Activated naive CD8-positive, alpha-beta T cell treated with anti-CD3 and anti-CD28 coated beads, Interleukin-2, amount 10 ng/mL, durations not matched to agents 7 days and 5 days (primary cell): ENCODE results near the gene C11orf98. TPM values are rescaled to one million over a fixed set of nuclear protein-coding genes. Genes with fewer than 3 reads are reported as not detected.

ENCODE experiments used
- ATAC-seq: fragments of 150-1000 bp; cut with Tn5 transposase; one replicate; pipeline ENCODE4 v1.10.0; 2021; ENCODE audit warnings: low read depth, moderate library complexity
- POLR2A ChIA-PET: fragments of 350-600 bp; sonication (Branson Sonifier 250); formaldehyde crosslinking; loops from one replicate; lab custom pipeline; 2021; ENCODE audit warnings: antibody characterized with exemption; lab: Charles Lee
- DNase-seq: peaks from one replicate; pipeline ENCODE4 v3.0.0; 2021
- H3K27ac Mint-ChIP-seq: one replicate; pipeline ENCODE4 v1.8.0; 2022; ENCODE audit warnings: mild to moderate bottlenecking, mixed read lengths
- H3K27me3 Mint-ChIP-seq: one replicate; pipeline ENCODE4 v1.8.0; 2022; ENCODE audit warnings: mild to moderate bottlenecking, moderate library complexity, mixed read lengths
- H3K36me3 Mint-ChIP-seq: one replicate; pipeline ENCODE4 v1.8.0; 2021; ENCODE audit warnings: mild to moderate bottlenecking, mixed read lengths
- H3K4me1 Mint-ChIP-seq: one replicate; pipeline ENCODE4 v1.8.0; 2021; ENCODE audit warnings: mixed read lengths
- H3K4me3 Mint-ChIP-seq: one replicate; pipeline ENCODE4 v1.8.0; 2022; ENCODE audit warnings: mild to moderate bottlenecking, moderate library complexity, mixed read lengths
- H3K9me3 Mint-ChIP-seq: one replicate; pipeline ENCODE4 v1.8.0; 2021; ENCODE audit warnings: mixed read lengths
- total RNA-seq, 2 experiments: library from RNA; stranded (reverse); gene quantifications; one replicate each; pipeline ENCODE4 v1.2.3, GENCODE V29; 2021

Gene C11orf98
- total RNA-seq, 2 experiments from 2014 or later: 99.9 to 104 TPM

DNA sequence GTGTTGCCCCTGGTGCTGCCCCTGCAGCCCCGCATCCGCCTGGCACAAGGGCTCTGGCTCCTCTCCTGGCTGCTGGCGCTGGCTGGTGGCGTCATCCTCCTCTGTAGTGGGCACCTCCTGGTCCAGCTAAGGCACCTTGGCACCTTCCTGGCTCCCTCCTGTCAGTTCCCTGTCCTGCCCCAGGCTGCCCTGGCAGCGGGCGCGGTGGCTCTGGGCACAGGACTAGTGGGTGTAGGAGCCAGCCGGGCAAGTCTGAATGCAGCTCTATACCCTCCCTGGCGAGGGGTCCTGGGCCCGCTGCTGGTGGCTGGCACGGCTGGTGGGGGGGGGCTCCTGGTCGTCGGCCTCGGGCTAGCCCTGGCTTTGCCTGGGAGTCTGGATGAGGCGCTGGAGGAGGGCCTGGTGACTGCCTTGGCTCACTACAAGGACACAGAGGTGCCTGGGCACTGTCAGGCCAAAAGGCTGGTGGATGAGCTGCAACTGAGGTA lies 51.7 kb downstream of the C11orf98 start:
- POLR2A ChIA-PET: interaction anchor here (1.2 to 5.0 kb wide), 11 partner anchors 8 to 103 kb away, joined by 3 to 50 read pairs (median 8); partner anchors contain the start of genes B3GAT3, C11orf98, CSKMT and GANAB
- Mint-ChIP-seq H3K4me3 (peak overlapping the region; percentile 60), H3K27me3 (no peaks in the 10 kb centered on the region), H3K27ac (peak overlapping the region; percentile 79), H3K36me3 (peaks cover 11% of the 10 kb centered on the region), H3K4me1 (peaks cover 37% of the 10 kb centered on the region), H3K9me3 (no peaks in the 10 kb centered on the region)
- no peak for DNase-seq
- no peak for ATAC-seq

Other genes with a start within 250 kb of the C11orf98 start
- gene SCGB1A1, start 246.2 kb downstream of the C11orf98 start, total RNA-seq: not detected
- 100 to 1,000 TPM; 278 to 344 TPM for gene AHNAK, start 118.4 kb downstream of the C11orf98 start, total RNA-seq
- gene EEF1G, start 91.3 kb downstream of the C11orf98 start, total RNA-seq: 1,000 to 10,000 TPM; 1,132 to 1,152 TPM
- gene TUT1, start 73.7 kb downstream of the C11orf98 start, total RNA-seq: 10 to 100 TPM; 27.2 to 38.2 TPM
- gene MTA2, start 63.3 kb downstream of the C11orf98 start, total RNA-seq: 100 to 1,000 TPM; 231 to 233 TPM
- gene EML3, start 52.4 kb downstream of the C11orf98 start, total RNA-seq: 100 to 1,000 TPM; 183 to 185 TPM
- 1 to 10 TPM; 1.4 to 2.4 TPM for gene ROM1, start 52.0 kb downstream of the C11orf98 start, total RNA-seq
- gene B3GAT3, start 43.2 kb downstream of the C11orf98 start, total RNA-seq: 10 to 100 TPM; 76.1 to 87.0 TPM
- 100 to 1,000 TPM; 291 to 300 TPM for gene GANAB, start 18.6 kb downstream of the C11orf98 start, total RNA-seq
- gene INTS5, start 11.9 kb downstream of the C11orf98 start, total RNA-seq: 10 to 100 TPM; 30.1 to 30.2 TPM
- gene CSKMT, start 102 bp upstream of the C11orf98 start, total RNA-seq: 10 to 100 TPM; 23.3 to 27.3 TPM
- 1 to 10 TPM; 6.7 to 6.8 TPM for gene UQCC3, start 6.5 kb upstream of the C11orf98 start, total RNA-seq
- gene LBHD1, start 7.1 kb upstream of the C11orf98 start, total RNA-seq: 10 to 100 TPM; 23.5 to 23.6 TPM
- gene UBXN1, start 13.9 kb upstream of the C11orf98 start, total RNA-seq: 100 to 1,000 TPM; 135 to 136 TPM
- under 1 TPM; 0.19 to 0.23 TPM for gene LRRN4CL, start 24.3 kb upstream of the C11orf98 start, total RNA-seq
- gene BSCL2, start 42.2 kb upstream of the C11orf98 start, total RNA-seq: 10 to 100 TPM; 29.9 to 39.4 TPM
- gene GNG3, start 42.5 kb upstream of the C11orf98 start, total RNA-seq: not detected
- 10 to 100 TPM; 67.9 to 72.5 TPM for gene HNRNPUL2, start 62.2 kb upstream of the C11orf98 start, total RNA-seq
- 10 to 100 TPM; 49.5 to 56.4 TPM for gene TTC9C, start 63.3 kb upstream of the C11orf98 start, total RNA-seq
- gene ZBTB3, start 89.0 kb upstream of the C11orf98 start, total RNA-seq: 10 to 100 TPM; 14.0 to 17.1 TPM
- gene POLR2G, start 96.4 kb upstream of the C11orf98 start, total RNA-seq: 10 to 100 TPM; 79.1 to 84.6 TPM
- 10 to 100 TPM; 20.6 to 22.2 TPM for gene TAF6L, start 106.2 kb upstream of the C11orf98 start, total RNA-seq
- gene TMEM179B, start 122.2 kb upstream of the C11orf98 start, total RNA-seq: 10 to 100 TPM; 48.7 to 52.2 TPM
- gene TMEM223, start 126.8 kb upstream of the C11orf98 start, total RNA-seq: 10 to 100 TPM; 14.0 to 15.2 TPM
- gene NXF1, start 140.2 kb upstream of the C11orf98 start, total RNA-seq: 100 to 1,000 TPM; 124 to 131 TPM
- gene STX5, start 166.8 kb upstream of the C11orf98 start, total RNA-seq: 10 to 100 TPM; 43.4 to 44.3 TPM
- not detected for gene TEX54, start 167.6 kb upstream of the C11orf98 start, total RNA-seq
- 10 to 100 TPM; 75.2 to 78.0 TPM for gene WDR74, start 174.4 kb upstream of the C11orf98 start, total RNA-seq
- 100 to 1,000 TPM; 222 to 228 TPM for gene SLC3A2, start 215.7 kb upstream of the C11orf98 start, total RNA-seq